Mucosa of stomach (tissue), 1 donor: ENCODE results near the gene PGRMC2.

Source experiments
- H3K27me3 ChIP-seq: one replicate; pipeline ENCODE4 v1.7.0; 2013; ENCODE audit warnings: mild to moderate bottlenecking, low read length; ENCODE audit not compliant: control insufficient read depth, insufficient read depth
- H3K36me3 ChIP-seq: one replicate; pipeline ENCODE4 v1.7.0; 2013; ENCODE audit warnings: low read length; ENCODE audit not compliant: control insufficient read depth, insufficient read depth
- H3K4me1 ChIP-seq: one replicate; pipeline ENCODE4 v1.7.0; 2013; ENCODE audit warnings: mild to moderate bottlenecking, low read length; ENCODE audit not compliant: control insufficient read depth, insufficient read depth
- H3K4me3 ChIP-seq: one replicate; pipeline ENCODE4 v1.7.0; 2013; ENCODE audit warnings: low read length
- H3K9ac ChIP-seq: one replicate; pipeline ENCODE4 v1.7.0; 2013; ENCODE audit warnings: mild to moderate bottlenecking, low read length, moderate library complexity
- H3K9me3 ChIP-seq: one replicate; pipeline ENCODE4 v1.7.0; 2013; ENCODE audit warnings: mild to moderate bottlenecking, low read length, moderate library complexity; ENCODE audit not compliant: control insufficient read depth
- donor health status: Pancreatic carcinoma.

Gene PGRMC2

DNA sequence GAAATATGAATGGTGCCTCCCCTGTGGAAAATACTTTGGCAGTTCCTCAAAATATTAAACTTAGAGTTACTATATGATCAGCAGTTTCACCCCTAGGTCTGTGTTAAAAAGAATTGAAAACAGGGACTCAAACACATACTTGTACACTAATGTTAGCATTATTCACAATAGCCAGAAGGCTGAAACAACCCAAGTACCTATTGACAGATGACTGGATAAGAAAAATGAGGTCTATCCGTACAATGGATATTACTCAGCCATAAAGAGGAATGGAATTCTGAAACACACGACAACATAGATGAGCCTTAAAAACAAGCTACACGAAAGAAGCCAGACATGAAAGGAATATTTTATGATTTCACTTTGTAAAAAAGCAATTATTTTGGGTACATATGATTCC, 54.9 kb downstream of the PGRMC2 start:
- Histone ChIP-seq H3K4me3 (no peak overlapping the region), H3K4me1 (no peaks in the 10 kb centered on the region), H3K9me3 (no peaks in the 10 kb centered on the region), H3K9ac (no peak overlapping the region), H3K36me3 (no peaks in the 10 kb centered on the region), H3K27me3 (no peaks in the 10 kb centered on the region)

DNA sequence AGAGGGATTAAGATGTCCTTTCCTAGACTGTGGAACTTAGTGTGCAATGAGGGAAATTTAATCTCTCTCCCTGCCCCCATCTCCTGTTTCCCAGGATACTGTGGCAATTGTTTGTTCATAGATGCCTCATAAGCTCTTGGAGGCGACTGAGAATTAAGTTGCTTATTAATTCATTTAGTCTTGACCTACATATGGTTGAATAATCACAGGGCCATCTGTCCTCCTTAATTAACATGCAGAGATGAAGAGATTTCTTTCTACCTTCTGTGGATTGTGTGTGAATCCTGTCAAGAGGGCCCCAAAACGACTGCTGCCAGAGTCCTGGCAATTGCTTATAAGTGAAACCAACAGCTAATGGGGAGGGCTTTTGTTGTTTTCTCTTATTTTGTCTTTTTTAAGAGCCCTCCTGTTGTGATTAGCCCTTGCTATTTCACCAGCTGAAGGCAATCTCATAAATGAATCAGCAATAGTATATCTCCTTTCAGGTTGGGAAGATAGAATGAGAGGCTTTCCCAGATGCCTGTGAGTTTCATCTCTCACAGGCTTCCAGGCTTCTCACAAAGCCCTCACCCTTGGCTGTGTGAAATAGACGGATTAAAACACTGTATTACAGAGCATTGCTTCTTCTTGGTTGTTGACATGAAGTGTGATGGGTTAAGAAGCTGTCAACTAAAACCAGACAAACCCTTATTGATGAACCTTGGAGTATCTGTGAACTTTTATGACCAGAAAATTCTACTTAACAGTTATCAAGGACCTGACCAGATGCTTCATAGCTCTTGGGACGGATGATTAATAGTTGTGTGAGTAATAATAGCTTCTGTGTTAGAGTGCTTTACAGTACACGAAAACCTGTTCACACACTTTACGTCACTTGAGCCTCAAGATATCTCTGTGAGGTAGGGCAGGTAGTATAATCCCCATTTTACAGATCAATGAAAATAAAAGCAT, 58.5 kb downstream of the PGRMC2 start:
- H3K4me1 ChIP-seq: no peaks in the 10 kb centered on the region
- no peaks in the 10 kb centered on the region for H3K27me3 ChIP-seq
- no peaks in the 10 kb centered on the region for H3K36me3 ChIP-seq
- no peak overlapping the region for H3K4me3 ChIP-seq
- no peaks in the 10 kb centered on the region for H3K9me3 ChIP-seq
- no peak overlapping the region for H3K9ac ChIP-seq

DNA sequence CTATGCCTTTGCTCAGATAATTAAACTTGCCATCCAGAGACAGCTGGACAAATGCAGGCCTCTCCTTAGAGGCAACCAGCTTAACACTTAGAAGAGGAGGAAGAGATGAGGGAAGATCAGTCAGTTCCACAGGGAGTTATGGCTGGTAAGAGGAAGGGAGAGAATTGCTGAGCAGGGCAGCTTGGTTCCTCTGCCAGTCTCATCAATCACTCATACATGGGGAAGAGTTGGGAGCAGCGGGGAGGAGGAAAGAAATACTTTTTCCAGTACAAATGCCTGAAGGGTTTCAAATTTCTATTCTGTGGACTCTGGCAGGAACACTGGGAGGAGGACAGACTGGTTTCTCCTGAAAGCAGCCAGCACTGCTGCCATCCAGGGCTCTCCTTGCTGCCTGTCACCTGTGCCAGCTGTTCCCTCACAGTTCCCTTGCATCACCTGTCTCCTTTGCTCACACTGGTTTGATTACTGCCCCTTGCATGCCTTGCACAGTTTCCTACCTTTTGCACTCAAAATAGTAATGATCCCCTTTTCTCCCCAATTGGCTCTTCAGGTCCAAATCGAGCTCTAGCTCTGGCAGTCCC, 59.5 kb downstream of the PGRMC2 start:
- H3K9me3 ChIP-seq: no peaks in the 10 kb centered on the region
- no peak overlapping the region for H3K4me3 ChIP-seq
- H3K27me3 ChIP-seq: no peaks in the 10 kb centered on the region
- no peaks in the 10 kb centered on the region for H3K4me1 ChIP-seq
- no peaks in the 10 kb centered on the region for H3K36me3 ChIP-seq
- H3K9ac ChIP-seq: no peak overlapping the region

DNA sequence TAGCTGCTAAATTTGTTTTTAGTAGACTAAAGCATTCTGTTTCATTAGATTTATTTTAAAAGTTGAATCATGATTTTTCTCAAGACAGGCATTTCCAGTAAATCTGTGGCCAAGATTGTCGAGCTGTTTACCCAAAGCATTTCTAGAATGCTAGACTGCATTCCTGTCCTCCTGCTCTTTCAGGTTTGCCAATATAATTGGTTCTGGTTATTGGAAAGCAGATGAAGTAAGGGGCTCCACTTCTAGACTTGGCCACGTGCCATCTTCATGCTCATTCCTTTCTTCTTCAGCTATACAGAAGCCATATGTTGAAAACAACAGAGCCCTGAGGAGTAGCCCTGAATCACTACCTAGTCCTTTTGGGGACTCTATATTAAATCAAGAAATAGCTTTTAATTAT, 62.5 kb downstream of the PGRMC2 start:
- H3K27me3 ChIP-seq: no peaks in the 10 kb centered on the region
- no peaks in the 10 kb centered on the region for H3K4me1 ChIP-seq
- H3K9me3 ChIP-seq: no peaks in the 10 kb centered on the region
- no peak overlapping the region for H3K9ac ChIP-seq
- no peak overlapping the region for H3K4me3 ChIP-seq
- no peaks in the 10 kb centered on the region for H3K36me3 ChIP-seq

DNA sequence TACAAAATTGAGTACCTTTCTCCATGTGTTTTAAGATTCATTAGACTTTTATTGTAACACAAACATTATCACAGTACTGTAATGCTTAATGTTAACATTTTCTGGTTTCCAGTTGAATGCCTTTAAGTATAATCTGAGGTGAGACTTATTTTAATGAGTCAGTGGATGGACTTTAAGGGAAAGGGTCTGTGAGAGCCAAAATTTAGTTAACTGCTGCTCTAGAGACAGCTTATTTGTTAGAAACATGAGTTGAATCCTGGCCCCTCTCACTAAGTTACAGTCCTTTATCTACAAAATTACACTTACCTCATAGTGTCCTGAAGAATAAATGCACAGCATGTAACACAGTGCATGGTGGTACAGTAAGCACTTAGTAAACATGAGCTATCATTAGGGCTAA, 66.0 kb downstream of the PGRMC2 start:
- H3K27me3 ChIP-seq: no peaks in the 10 kb centered on the region
- no peaks in the 10 kb centered on the region for H3K36me3 ChIP-seq
- H3K9ac ChIP-seq: no peak overlapping the region
- H3K4me1 ChIP-seq: no peaks in the 10 kb centered on the region
- H3K4me3 ChIP-seq: no peak overlapping the region
- H3K9me3 ChIP-seq: no peaks in the 10 kb centered on the region

DNA sequence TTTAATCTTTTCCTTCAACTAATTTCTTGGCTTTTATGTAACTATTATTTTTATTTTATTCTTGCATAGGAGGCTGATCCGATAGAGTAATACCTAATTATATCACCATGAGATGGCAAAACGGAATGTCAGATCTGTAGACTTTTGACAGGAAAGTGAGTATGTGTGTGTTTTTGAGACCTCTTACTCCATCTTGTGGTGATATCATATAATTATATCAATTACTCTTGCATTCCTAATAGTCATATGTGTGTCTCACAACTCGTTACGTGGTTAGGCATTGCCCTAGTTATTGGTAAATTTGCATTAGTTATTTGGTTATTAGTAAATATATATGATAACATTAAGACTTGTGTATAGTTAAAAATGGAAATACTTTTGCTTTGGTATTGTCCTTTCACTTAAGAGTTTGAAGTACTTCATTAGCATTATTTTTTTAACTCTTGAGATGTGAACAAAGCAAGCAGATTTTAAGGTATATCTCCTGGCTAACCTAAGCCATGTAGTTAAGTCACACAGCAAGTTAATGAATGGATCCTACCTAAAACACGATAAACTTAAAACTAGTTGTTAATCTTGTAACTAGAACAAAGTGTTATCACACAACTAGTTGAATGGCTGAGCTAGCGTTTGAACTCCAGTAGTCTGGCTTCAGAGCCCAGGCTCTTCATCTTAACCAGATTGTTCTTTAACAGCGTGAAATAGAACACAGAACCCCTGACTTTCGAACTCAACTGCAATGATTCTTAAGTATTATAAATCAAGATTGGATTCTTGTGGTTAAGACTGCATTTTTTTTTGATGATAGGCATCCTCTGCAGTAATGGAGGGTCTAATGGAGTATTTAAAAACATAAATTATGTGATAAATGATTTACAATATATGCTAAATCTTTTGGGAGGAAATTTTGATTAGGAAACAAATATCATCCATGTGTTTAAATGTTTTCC, 67.1 kb downstream of the PGRMC2 start:
- H3K36me3 ChIP-seq: no peaks in the 10 kb centered on the region
- no peak overlapping the region for H3K4me3 ChIP-seq
- H3K9me3 ChIP-seq: no peaks in the 10 kb centered on the region
- no peaks in the 10 kb centered on the region for H3K27me3 ChIP-seq
- no peak overlapping the region for H3K9ac ChIP-seq
- no peaks in the 10 kb centered on the region for H3K4me1 ChIP-seq
